BJ (cell line): ENCODE results near the gene OTOA. TPM values are rescaled to one million over a fixed set of nuclear protein-coding genes. Genes with fewer than 3 reads are reported as not detected.

Source experiments
- CTCF ChIA-PET: fragments of 350-600 bp; formaldehyde crosslinking; extraction: SDS; loops from one replicate; lab custom pipeline; 2021; ENCODE audit warnings: antibody characterized with exemption, inconsistent platforms; lab: Yijun Ruan, JAX
- POLR2A ChIA-PET: fragments of 300-600 bp; sonication (Branson Sonifier 250); formaldehyde crosslinking; extraction: SDS; loops from one replicate; lab custom pipeline; 2021; ENCODE audit warnings: antibody characterized with exemption; lab: Charles Lee
- DNase-seq: peaks from one replicate; pipeline ENCODE4 v3.0.0-alpha.2; 2011; ENCODE audit warnings: low read depth
- H3K27me3 ChIP-seq: 2 replicates; pipeline ENCODE4 v1.6.0; 2011; ENCODE audit warnings: low read length; ENCODE audit not compliant: control insufficient read depth, insufficient read depth
- H3K36me3 ChIP-seq: 2 replicates; pipeline ENCODE4 v1.5.1; 2011; ENCODE audit warnings: low read length; ENCODE audit not compliant: control insufficient read depth, insufficient read depth
- H3K4me3 ChIP-seq: 2 replicates; pipeline ENCODE4 v1.5.1; 2011; ENCODE audit warnings: low read depth, mild to moderate bottlenecking, control low read depth, low read length
- polyA plus RNA-seq: library from polyadenylated mRNA; depleted of rRNA; stranded (reverse); fragments of >200 nt; gene quantifications from 2 replicates; pipeline ENCODE4 v1.2.3, GENCODE V29; 2011
- TF ChIP-seq, protein P1 (sequence below): IDR thresholded peaks from 2 replicates; pipeline ENCODE4 v1.5.1; 2011; ENCODE audit warnings: low read depth, mild to moderate bottlenecking, control low read depth, inconsistent platforms, low read length, moderate library complexity; ENCODE audit not compliant: insufficient read depth

The OTOA gene
- polyA plus RNA-seq, 1 experiment, result 0.04 TPM

DNA sequence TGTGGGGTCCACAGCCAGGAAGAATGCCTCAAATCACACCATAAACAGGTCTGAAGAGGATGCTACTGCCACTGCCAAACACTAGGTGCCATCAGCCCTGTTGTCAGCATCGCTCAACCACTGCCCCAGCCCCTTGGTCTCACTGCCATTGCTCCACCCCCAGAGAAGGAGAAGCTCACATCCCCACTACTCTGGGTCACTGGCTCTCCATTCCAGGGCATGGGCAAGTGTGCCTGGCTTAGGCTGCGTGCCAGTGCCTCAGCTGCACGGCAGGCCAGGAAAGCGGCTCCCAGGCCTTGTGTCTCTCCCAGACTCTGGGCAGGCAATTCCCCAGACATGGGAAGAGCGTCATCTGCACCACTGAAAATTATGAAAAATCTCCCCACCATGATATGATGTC lies 10.2 kb upstream of the OTOA start:
- Histone ChIP-seq H3K36me3 (peaks cover 1% of the 10 kb centered on the region; the same call in 1 of the 2 replicates), H3K4me3 (no peak overlapping the region), H3K27me3 (no peaks in the 10 kb centered on the region)
- CTCF ChIA-PET, result interaction anchor here (7.7 kb wide), 1 partner anchor 56 kb away, joined by 68 read pairs; no protein-coding TSS in a partner anchor
- TF ChIP-seq, protein P1, sequence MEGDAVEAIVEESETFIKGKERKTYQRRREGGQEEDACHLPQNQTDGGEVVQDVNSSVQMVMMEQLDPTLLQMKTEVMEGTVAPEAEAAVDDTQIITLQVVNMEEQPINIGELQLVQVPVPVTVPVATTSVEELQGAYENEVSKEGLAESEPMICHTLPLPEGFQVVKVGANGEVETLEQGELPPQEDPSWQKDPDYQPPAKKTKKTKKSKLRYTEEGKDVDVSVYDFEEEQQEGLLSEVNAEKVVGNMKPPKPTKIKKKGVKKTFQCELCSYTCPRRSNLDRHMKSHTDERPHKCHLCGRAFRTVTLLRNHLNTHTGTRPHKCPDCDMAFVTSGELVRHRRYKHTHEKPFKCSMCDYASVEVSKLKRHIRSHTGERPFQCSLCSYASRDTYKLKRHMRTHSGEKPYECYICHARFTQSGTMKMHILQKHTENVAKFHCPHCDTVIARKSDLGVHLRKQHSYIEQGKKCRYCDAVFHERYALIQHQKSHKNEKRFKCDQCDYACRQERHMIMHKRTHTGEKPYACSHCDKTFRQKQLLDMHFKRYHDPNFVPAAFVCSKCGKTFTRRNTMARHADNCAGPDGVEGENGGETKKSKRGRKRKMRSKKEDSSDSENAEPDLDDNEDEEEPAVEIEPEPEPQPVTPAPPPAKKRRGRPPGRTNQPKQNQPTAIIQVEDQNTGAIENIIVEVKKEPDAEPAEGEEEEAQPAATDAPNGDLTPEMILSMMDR, result no peak
- POLR2A ChIA-PET, result no interaction called here
- no peak for DNase-seq

DNA sequence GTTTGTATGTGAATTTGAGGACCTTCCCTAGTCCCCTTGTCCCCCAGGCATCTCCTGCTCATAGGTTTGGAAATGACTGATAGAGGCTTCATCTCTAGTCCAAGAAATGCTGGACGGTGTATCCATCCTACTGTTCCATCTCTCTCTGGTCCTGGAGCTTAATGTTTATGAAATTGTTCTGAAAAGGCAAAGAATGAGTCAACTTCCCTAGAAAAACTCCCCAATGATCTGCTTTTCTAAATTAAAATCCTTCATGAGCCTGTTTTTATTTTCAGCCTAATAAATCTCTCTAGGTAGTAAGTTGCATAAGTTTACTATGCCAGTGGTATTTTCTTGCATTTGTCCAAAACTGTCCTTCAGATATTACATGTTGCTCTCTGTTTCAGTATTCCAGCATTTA lies 9.3 kb upstream of the OTOA start:
- TF ChIP-seq, protein P1, result no peak
- H3K4me3 ChIP-seq, result no peak overlapping the region
- H3K27me3 ChIP-seq, result no peaks in the 10 kb centered on the region
- POLR2A ChIA-PET, result no interaction called here
- no peak for DNase-seq
- CTCF ChIA-PET, result interaction anchor here (0.6 to 7.7 kb wide), 3 partner anchors 11 to 70 kb away, joined by 3 to 68 read pairs (median 3); no protein-coding TSS in a partner anchor
- H3K36me3 ChIP-seq, result no peaks in the 10 kb centered on the region

DNA sequence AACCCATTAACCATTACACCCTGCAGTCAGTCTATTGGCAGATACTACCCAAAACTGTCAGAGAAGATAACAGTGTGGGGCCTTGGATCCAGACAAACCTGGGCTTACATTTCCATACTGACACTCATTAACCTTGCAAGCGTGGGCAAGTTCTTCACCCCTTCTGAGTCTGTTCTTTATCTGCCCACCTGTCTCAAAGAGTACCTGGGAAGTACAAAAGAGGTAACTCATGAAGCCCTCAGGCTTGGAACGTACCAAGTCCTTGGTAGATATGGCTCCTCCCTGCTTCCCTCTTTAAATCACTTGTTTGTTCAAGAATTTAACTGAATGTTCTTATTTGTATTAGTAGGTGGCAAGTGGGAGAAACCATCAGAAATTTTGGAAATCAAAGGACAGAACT lies 8.9 kb upstream of the OTOA start:
- DNase-seq, result no peak
- Histone ChIP-seq H3K4me3 (no peak overlapping the region), H3K27me3 (no peaks in the 10 kb centered on the region), H3K36me3 (no peaks in the 10 kb centered on the region)
- TF ChIP-seq, protein P1, result no peak
- POLR2A ChIA-PET, result no interaction called here
- CTCF ChIA-PET, result interaction anchor here (0.6 to 7.7 kb wide), 3 partner anchors 11 to 70 kb away, joined by 3 to 68 read pairs (median 3); no protein-coding TSS in a partner anchor

DNA sequence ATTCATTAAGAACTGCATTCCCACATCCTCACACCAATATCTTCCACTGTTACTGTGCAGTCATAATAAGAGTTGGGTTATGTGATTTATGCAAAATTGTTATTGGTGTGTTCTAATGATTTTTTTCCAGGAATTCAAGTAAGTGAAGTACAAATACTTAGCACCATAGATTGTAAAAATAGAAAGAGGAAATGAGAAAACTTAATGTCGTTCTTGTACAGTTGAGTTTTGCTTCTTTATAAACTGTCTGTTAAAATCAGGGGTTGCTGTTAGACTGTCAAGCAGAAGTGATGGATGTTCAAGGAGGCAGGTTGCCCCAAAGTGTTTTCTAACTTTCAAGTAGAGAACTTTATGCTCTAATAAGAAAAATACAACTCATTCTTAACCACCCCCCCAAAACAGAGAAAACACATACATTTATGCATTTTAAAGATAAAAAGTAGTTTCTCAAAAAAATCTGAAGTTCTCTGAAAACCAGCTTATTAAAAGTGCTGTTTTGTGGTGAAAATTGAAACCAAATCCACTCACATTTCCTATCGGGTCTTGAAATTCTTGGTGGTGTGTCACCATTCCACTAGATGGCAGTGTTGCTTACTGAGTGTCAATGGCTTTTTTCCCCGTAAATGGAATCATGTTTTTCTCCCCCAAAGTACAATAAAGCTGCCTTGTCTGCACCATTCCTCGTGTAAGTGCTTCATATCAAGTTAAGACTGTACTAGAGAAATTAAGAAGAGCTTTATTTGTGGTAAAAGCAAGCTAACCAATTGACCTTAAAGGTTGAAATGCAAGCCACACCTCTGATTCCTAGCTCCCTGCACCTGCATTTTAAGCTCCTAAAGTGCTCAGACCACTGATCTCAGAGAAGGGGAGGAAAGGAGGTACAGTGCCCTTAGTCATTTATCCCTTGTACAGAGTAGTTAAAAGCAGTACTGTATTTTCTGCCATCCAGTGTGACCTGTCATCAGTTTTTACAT lies 6.7 kb upstream of the OTOA start:
- DNase-seq, result no peak
- POLR2A ChIA-PET, result no interaction called here
- Histone ChIP-seq H3K4me3 (no peak overlapping the region), H3K36me3 (no peaks in the 10 kb centered on the region), H3K27me3 (no peaks in the 10 kb centered on the region)
- CTCF ChIA-PET, result interaction anchor here (0.6 to 7.7 kb wide), 28 partner anchors 8 to 1414 kb away, joined by 3 to 68 read pairs (median 4); no protein-coding TSS in a partner anchor
- TF ChIP-seq, protein P1, result peak; percentile 81

DNA sequence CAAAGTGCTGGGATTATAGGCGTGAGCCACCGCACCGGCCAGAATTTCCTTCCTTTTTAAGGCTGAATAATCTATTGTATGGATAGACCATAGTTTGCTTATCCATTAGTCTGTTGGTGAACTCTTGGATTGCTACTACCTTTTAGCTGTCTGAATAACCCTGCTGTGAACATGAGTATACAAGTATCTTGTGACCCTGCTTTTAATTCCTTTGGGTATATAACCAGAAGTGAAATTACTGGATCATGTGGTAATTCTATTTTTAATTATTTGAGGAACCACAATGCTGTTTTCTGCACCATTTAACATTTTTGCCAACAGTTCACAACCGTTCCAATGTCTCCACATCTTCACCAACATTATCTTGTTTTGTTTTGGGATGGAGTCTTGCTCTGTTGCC lies 4.6 kb upstream of the OTOA start:
- no peak for DNase-seq
- H3K27me3 ChIP-seq, result no peaks in the 10 kb centered on the region; the same call in 1 of the 2 replicates
- H3K36me3 ChIP-seq, result no peaks in the 10 kb centered on the region
- POLR2A ChIA-PET, result no interaction called here
- CTCF ChIA-PET, result interaction anchor here (1.6 to 7.7 kb wide), 2 partner anchors 11 to 50 kb away, joined by 3 to 68 read pairs; no protein-coding TSS in a partner anchor
- TF ChIP-seq, protein P1, result no peak
- H3K4me3 ChIP-seq, result no peak overlapping the region
